ENCODE results near the gene CHMP3.
A peak's percentile ranks its signal among the peaks of the same experiment; 100 is the strongest.
"Not testable (repeated sequence)": the region's sequence is repeated elsewhere in the genome, so short reads cannot be mapped to it uniquely, and the experiment has no call there.

Gene CHMP3

GRCh38 chr2:86549440-86549839 lies 13.8 kb downstream of the CHMP3 start:
- not testable (repeated sequence) for DNase-seq (ENCODE audit: low spot score)

DNA sequence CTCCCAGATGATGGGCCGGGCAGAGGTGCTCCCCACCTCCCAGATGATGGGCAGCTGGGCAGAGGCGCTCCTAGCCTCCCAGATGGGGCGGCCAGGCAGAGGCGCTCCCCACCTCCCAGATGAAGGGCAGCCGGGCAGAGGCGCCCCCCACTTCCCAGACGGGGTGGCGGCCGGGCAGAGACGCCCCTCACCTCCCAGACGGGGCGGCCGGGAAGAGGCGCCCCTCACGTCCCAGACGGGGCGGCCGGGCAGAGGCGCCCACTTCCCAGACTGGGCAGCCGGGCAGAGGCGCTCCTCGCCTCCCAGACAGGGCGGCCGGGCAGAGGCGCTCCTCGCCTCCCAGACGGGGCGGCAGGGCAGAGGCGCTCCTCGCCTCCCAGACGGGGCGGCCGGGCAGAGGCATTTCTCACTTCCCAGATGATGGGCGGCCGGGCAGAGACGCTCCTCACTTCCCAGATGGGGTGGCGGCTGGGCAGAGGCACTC lies 14.3 kb downstream of the CHMP3 start:
- not testable (repeated sequence) for DNase-seq (ENCODE audit: low spot score)

- not testable (repeated sequence) for DNase-seq (ENCODE audit: low spot score)
Observed at GRCh38 chr2:86548165-86548912, 14.9 kb downstream of the CHMP3 start.

DNA sequence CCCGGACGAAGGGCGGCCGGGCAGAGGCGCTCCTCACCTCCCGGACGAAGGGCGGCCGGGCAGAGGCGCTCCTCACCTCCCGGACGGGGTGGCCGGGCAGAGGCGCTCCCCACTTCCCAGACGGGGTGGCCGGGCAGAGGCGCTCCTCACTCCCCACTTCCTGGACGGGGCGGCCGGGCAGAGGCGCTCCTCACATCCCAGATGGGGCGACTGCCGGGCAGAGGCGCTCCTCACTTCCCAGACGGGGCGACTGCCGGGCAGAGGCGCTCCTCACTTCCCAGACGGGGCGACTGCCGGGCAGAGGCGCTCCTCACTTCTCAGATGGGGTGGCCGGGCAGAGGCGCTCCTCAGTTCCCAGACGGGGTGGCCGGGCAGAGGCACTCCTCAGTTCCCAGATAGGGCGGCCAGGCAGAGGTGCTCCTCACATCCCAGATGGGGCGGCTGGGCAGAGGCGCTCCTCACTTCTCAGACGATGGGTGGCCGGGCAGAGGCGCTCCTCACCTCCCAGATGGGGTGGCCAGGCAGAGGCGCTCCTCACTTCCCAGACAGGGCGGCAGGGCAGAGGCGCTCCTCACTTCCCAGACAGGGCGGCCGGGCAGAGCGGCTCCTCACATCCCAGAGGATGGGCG lies 17.8 kb downstream of the CHMP3 start:
- DNase-seq (ENCODE audit: low spot score) = not testable (repeated sequence)

DNA sequence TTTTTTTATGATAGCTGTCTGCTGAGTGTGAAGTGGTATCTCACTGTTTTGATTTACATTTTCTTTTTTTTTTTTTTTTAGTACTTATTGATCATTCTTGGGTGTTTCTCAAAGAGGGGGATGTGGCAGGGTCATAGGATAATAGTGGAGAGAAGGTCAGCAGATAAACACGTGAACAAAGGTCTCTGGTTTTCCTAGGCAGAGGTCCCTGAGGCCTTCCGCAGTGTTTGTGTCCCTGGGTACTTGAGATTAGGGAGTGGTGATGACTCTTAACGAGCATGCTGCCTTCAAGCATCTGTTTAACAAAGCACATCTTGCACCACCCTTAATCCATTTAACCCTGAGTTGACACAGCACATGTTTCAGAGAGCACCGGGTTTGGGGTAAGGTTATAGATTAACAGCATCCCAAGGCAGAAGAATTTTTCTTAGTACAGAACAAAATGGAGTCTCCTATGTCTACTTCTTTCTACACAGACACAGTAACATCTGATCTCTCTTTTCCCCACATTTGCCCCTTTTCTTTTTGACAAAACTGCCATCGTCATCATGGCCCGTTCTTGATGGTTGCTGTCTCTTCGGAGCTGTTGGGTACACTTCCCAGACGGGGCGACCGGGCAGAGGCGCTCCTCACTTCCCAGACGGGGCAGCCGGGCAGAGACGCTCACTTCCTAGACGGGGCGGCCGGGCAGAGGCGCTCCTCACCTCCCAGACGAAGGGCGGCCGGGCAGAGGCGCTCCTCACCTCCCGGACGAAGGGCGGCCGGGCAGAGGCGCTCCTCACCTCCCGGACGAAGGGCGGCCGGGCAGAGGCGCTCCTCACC lies 18.8 kb downstream of the CHMP3 start:
- not testable (repeated sequence) for DNase-seq (ENCODE audit: low spot score)

DNA sequence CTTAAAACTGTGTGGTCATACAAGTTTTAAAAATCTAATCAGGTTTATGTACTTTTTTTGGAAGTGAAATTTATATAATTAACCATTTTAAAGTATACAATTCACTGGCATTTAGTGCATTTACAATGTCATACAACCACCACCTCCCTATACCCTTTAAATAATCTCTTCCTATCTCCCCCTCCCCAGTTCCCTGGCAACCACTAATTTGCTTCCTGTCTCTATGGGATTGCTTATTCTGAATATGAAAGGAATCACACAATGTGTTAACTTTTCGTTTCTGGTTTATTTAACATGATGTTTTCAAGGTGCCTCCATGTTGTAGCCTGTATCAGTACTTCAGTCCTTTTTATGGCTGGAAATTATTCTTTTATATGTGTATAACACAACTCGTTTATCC lies 19.4 kb downstream of the CHMP3 start:
- DNase-seq (ENCODE audit: low spot score) = no peak

DNA sequence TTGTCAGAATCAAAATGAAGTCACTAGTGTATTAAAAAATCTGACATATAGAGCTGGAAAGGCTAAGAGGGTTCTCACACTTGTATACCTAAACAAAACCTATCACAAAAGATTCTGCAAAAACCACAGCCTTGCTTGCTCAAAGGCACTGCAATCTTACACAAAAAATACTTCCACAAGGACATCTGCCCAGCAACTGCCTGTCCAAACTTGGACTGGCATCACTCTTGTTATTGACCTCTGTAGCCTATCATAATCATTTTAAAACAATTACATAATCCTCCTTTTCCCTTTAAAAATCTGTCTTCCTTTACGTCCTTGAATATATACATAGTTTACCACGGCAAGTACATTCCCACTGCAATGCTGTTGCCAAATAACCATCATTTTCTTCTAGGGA lies 19.9 kb downstream of the CHMP3 start:
- no peak for DNase-seq (ENCODE audit: low spot score)

- DNase-seq (ENCODE audit: low spot score) = no peak
Observed at GRCh38 chr2:86542814-86543213, 20.4 kb downstream of the CHMP3 start.

DNA sequence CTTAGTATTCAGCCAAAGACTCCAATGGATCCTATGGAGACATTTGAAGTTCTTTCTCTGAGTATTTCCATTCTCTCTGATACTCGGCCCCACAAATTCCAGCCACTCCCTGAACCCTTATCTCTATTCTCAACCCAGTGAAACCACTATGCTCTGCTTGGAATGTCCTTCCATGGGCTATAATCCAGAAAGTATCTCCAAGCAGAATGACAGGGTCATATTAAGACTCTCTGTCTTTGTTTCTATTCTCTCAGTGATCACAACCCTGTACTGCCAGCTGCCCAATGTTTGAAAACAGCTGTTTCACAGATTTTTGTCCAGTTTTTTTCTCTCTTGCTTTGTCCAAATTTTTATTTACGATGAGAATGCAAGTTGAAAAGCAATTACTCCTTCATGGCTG lies 21.9 kb downstream of the CHMP3 start:
- DNase-seq (ENCODE audit: low spot score) = no peak

GRCh38 chr2:86533589-86533988 lies 29.7 kb downstream of the CHMP3 start:
- no peak for DNase-seq (ENCODE audit: low spot score)

- DNase-seq (ENCODE audit: low spot score) = no peak
Observed at GRCh38 chr2:86525421-86526340, 37.6 kb downstream of the CHMP3 start.

DNA sequence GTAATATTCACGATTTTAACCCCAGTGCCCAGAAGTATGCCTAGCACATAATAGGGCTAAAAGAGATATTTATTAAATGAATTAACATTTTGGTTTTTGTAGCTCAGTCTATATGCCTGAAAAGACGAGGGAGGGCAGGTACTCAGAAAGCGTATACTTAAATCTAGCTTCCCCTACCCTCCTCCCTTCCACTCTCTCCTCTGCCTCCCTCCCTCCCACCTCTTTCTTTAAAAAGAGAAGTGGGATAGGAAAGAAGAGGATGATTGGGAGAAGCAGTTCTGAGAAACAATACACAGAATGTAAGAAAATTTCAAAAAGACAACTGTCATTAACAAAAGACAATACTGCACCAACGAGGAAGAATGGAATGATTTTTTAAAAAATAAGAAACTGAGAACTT lies 39.8 kb downstream of the CHMP3 start:
- no peak for DNase-seq (ENCODE audit: low spot score)

GRCh38 chr2:86522711-86523110 lies 40.5 kb downstream of the CHMP3 start:
- DNase-seq (ENCODE audit: low spot score) = no peak

- no peak for DNase-seq (ENCODE audit: low spot score)
Observed at GRCh38 chr2:86521922-86522321, 41.3 kb downstream of the CHMP3 start.

DNA sequence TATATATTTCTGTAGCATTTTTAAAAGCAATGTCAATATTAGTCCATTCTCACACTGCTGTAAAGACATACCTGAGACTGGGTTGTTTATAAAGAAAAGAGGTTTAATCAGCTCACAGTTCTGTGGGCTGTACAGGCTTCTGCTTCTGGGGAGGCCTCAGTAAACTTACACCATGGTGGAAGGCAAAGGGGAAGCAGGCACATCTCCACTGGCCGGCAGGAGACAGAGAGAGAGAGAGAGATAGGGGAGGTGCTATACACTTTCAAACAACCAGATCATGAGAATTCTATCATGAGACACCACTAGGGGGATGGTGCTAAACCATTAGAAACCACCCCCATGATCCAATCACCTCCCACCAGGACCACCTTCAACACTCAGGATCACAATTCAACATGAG lies 43.1 kb downstream of the CHMP3 start:
- DNase-seq (ENCODE audit: low spot score) = no peak

DNA sequence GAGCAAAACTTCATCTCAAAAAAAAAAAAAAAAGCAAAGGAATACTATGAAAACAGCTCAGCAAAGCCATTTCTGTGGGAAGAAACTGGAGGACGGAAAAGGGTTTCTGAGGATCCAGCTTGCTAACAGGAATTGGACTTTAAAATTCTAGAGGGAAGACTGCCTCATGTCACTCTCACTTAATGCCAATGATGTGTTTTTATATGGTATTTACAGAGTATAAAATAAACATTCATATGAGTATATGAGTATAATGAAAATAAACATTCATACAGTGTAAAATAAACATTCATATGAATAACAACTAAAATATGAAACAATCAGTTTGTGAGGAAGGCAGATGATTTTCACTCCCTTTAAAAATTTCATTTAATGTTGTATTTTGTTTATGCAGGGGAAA lies 43.9 kb downstream of the CHMP3 start:
- no peak for DNase-seq (ENCODE audit: low spot score)

GRCh38 chr2:86518481-86518880 lies 44.8 kb downstream of the CHMP3 start:
- DNase-seq (ENCODE audit: low spot score) = peak; percentile 54

DNA sequence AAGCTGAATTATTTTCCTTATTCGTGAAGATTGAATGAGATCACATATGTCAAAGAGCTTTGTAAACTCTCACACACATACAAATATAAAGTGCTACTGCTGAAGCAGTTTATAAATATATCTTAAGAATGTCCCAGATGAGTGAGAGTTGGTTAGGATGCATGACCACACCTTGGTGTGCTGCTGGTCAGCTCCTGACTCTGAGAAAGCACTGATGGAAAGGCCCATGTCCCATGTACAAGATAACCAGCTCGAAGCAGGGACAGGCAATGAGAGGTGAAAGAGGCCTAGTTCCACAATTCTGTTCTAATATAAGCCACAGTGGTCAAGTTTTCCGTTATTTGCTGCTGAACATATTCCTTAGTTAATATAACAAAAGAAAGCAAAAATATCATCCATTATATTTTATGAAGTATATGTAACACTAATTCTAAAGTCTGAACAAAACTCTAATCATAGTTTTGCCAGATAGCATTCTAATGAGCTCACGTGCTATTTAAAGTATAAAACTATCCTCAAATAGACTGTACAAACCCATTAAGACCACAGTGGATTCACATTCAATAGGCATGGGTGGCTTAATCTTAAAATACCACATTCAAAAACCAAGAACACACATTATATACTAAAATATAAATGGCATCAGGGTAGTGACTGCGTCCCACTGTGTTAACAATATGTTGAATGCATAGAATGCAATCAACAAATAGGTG lies 49.1 kb downstream of the CHMP3 start:
- no peak for DNase-seq (ENCODE audit: low spot score)

DNA sequence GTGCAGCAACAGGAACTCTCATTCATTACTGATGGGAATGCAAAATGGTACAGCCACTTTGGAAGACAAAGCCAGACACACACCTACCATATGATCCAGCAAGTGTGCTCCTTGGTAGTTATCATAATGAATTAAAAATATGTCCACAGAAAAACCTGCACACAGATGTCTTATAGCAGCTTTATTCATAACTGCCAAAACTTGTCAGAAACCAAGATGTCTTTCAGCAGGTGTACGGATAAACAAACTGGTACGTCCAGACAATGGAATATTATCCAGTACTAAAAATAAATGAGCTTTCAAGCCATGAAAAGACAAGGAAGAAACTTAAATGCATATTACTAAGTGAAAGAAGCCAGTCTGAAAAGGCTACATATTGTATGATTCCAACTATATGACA lies 50.4 kb downstream of the CHMP3 start:
- no peak for DNase-seq (ENCODE audit: low spot score)

GRCh38 chr2:86512034-86512433 lies 51.2 kb downstream of the CHMP3 start:
- DNase-seq (ENCODE audit: low spot score) = no peak

GRCh38 chr2:86510436-86510933 lies 52.8 kb downstream of the CHMP3 start:
- DNase-seq (ENCODE audit: low spot score) = peak; percentile 65

Measured in cerebellar cortex (tissue), 1 donor.